HG03139 (cell line): ENCODE measurements around the gene TUBB2B.
"Not testable (repeated sequence)": the region's sequence is repeated elsewhere in the genome, so short reads cannot be mapped to it uniquely, and the experiment has no call there.

ENCODE experiments used
- ATAC-seq: cut with Tn5 transposase; IDR thresholded peaks from one replicate; pipeline ENCODE4 v1.9.1; 2021; ENCODE audit not compliant: unreplicated experiment

Gene TUBB2B

GRCh38 chr6:3258720-3259490 is 31.5 kb upstream of the TUBB2B start, which contains the start of gene PSMG4:
TSS of gene PSMG4 (plus strand) at chr6:3258947. CDS start at chr6:3259023, 76 bp downstream.
- peak; percentile 70 for ATAC-seq

- ATAC-seq, result no peak
Observed at GRCh38 chr6:3258201-3258600, 30.7 kb upstream of the TUBB2B start.

- no peak for ATAC-seq
Observed at GRCh38 chr6:3253597-3253961, 26.1 kb upstream of the TUBB2B start.

- ATAC-seq, result no peak
Observed at GRCh38 chr6:3252861-3253596, 25.6 kb upstream of the TUBB2B start.

- no peak for ATAC-seq
Observed at GRCh38 chr6:3252369-3252768, 24.9 kb upstream of the TUBB2B start.

- no peak for ATAC-seq
Observed at GRCh38 chr6:3251462-3252314, 24.2 kb upstream of the TUBB2B start.

- no peak for ATAC-seq
Observed at GRCh38 chr6:3250231-3250675, 22.8 kb upstream of the TUBB2B start.

- ATAC-seq, result no peak
Observed at GRCh38 chr6:3249821-3250220, 22.4 kb upstream of the TUBB2B start.

- no peak for ATAC-seq
Observed at GRCh38 chr6:3247255-3248146, 20.0 kb upstream of the TUBB2B start.

- no peak for ATAC-seq
Observed at GRCh38 chr6:3245216-3245615, 17.8 kb upstream of the TUBB2B start.

GRCh38 chr6:3244832-3245161 is 17.3 kb upstream of the TUBB2B start:
- ATAC-seq, result not testable (repeated sequence)

GRCh38 chr6:3244003-3244831 is 16.8 kb upstream of the TUBB2B start:
- ATAC-seq, result no peak

GRCh38 chr6:3242768-3243167 is 15.3 kb upstream of the TUBB2B start:
- no peak for ATAC-seq

GRCh38 chr6:3241745-3242144 is 14.3 kb upstream of the TUBB2B start:
- ATAC-seq, result not testable (repeated sequence)

GRCh38 chr6:3240595-3240994 is 13.1 kb upstream of the TUBB2B start:
- ATAC-seq, result no peak

GRCh38 chr6:3239110-3239830 is 11.8 kb upstream of the TUBB2B start:
- ATAC-seq, result no peak

GRCh38 chr6:3237761-3238662 is 10.6 kb upstream of the TUBB2B start:
- no peak for ATAC-seq

GRCh38 chr6:3236005-3236404 is 8.6 kb upstream of the TUBB2B start:
- no peak for ATAC-seq
